Measurements from ENCODE around the gene HSPE1.

Gene HSPE1

DNA sequence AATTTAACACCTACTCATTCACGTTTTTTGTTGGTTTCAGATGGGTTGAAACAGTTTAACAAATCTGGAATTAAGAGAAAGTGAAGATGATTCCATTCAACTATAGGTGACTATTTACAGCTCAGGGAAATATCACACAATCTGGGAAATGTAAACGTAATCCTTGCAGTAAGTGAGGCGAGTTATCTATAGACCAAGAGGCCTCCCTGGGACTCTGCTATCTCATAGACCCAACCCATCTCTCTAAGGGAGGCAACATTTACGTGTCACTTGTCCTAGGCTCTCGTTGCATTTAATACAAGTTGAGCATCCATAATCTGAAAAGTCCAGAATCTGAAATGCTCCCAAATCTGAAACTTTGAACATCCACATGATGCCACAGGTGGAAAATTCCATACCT is 13.7 kb downstream of the HSPE1 start:
- DNase-seq (ENCODE audit: insufficient read length, low spot score) (no peak), FAIRE-seq (peak; percentile 61)
- TF ChIP-seq, protein P1, sequence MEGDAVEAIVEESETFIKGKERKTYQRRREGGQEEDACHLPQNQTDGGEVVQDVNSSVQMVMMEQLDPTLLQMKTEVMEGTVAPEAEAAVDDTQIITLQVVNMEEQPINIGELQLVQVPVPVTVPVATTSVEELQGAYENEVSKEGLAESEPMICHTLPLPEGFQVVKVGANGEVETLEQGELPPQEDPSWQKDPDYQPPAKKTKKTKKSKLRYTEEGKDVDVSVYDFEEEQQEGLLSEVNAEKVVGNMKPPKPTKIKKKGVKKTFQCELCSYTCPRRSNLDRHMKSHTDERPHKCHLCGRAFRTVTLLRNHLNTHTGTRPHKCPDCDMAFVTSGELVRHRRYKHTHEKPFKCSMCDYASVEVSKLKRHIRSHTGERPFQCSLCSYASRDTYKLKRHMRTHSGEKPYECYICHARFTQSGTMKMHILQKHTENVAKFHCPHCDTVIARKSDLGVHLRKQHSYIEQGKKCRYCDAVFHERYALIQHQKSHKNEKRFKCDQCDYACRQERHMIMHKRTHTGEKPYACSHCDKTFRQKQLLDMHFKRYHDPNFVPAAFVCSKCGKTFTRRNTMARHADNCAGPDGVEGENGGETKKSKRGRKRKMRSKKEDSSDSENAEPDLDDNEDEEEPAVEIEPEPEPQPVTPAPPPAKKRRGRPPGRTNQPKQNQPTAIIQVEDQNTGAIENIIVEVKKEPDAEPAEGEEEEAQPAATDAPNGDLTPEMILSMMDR (IDR thresholded peaks at IDR 0.05; ENCODE audit: insufficient read depth, missing control alignments), result no peak

DNA sequence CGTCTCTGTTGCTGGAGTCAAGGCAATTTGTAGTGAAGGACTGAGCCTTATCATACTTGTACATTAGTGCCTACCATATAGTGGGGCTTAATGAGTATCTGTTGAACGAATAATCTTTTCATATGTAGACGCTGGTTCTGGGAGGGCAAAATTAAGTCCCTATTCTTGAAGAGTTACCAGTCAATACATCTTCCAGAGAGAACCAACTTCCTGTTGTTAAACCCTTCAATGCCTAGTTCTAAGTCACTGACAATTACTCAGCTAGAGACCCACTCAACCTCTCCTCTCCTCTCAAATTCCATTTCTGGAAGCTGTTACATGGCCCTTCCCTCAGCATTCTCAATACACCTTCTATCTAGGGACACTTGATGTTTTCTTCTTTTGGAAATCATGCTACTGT is 14.6 kb downstream of the HSPE1 start:
- FAIRE-seq (no peak), DNase-seq (ENCODE audit: insufficient read length, low spot score) (no peak)
- TF ChIP-seq, protein P1 (IDR thresholded peaks at IDR 0.05; ENCODE audit: insufficient read depth, missing control alignments), result no peak

DNA sequence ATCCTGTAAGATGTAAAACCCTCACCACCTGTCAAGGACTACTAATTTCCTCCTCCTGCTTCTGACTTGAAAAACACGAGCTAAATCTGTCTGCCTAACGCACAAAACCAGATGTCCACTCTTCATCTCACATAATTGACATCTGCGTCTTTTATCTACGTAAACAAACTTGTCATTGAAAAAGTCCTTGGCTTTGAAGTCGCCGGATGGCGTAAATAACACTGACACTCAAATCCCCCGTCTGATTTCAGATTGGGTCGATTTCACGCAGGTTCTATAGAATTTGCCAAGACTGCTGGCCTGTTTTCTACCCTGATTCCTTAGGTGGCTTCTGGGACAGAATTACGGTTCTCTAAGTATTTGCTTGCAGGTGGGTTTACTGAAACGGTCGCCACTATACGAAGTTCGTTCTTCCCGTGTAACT is 15.1 kb downstream of the HSPE1 start:
- DNase-seq (ENCODE audit: insufficient read length, low spot score) (no peak), FAIRE-seq (peak; percentile 94)
- TF ChIP-seq, protein P1 (IDR thresholded peaks at IDR 0.05; ENCODE audit: insufficient read depth, missing control alignments), result no peak

DNA sequence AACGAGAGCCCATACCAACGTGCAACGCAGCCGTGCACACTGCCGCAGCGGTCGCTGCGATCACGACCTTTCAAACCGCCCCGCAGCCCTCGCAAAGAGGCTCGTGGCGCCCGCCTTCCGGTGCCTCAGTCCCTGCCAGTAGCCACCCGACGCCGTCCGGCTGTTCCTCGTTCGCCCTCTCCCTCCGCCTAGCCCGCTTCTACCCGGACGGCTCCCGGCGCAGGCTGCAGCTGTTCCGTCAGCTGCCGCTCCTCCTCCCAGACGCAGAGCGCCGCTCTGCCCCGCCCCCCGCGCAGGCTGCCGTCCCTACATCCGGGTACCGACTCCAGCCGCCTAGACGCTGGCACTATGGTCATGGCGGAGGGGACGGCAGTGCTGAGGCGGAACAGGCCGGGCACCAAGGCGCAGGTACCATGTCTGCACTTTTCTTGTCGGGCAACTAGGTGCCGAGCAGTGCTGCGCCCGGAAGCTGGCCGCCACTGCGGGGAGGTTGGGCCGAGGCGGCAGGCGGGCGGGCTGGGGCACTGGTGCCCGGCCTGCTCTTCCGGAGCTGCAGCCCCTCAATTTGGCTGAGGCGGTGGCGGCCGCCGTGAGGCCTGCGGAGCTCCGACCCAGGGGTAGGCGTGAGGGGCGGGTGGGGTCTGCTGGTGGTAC is 15.7 kb downstream of the HSPE1 start, which contains the start of gene MOB4:
Gene MOB4 (plus strand): TSS at position 328 of the 654 bp plus-strand sequence. CDS start 21 bp downstream, at position 349.
- FAIRE-seq, result no peak
- DNase-seq (ENCODE audit: insufficient read length, low spot score), result peak; percentile 37
- TF ChIP-seq, protein P1 (IDR thresholded peaks at IDR 0.05; ENCODE audit: insufficient read depth, missing control alignments), result no peak

DNA sequence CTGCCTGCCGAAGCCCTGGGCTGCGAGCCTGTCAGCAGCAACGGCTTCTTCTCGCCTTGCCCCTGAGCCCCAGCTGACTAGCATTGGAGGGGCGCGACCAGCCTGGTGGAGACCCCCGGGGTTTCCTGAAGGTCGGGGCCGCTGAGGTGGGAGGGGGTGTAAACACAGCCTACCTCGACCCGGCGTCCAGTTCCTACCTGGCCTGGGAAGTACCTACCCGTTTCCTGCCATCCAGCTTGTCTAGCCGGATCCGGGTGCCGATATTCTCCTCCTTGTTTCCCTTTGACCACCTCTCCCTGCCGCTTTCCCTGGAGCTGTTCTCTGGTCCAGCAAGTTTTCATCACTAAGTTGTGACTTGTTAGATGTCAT is 16.2 kb downstream of the HSPE1 start:
- FAIRE-seq (no peak), DNase-seq (ENCODE audit: insufficient read length, low spot score) (no peak)
- TF ChIP-seq, protein P1 (IDR thresholded peaks at IDR 0.05; ENCODE audit: insufficient read depth, missing control alignments), result no peak

DNA sequence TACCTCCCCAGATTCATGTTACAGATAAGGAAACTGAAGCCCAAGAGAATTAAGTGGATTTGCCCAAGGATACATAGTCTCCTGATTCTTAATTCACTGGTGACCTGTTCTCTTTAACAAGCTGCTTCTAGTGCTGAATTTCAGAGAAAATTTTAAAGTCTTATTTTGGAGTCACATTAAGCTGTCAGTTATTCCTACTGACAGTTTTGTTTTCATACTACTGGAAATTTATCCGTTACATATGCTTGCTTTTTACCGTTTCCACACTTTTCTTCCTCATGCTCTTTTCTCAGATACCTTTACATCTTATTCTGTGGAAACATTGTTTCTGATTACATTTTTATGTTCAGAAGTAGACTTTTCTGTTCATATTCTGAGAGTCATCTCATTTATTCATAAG is 17.0 kb downstream of the HSPE1 start:
- TF ChIP-seq, protein P1 (IDR thresholded peaks at IDR 0.05; ENCODE audit: insufficient read depth, missing control alignments), result no peak
- FAIRE-seq (no peak), DNase-seq (ENCODE audit: insufficient read length, low spot score) (no peak)

DNA sequence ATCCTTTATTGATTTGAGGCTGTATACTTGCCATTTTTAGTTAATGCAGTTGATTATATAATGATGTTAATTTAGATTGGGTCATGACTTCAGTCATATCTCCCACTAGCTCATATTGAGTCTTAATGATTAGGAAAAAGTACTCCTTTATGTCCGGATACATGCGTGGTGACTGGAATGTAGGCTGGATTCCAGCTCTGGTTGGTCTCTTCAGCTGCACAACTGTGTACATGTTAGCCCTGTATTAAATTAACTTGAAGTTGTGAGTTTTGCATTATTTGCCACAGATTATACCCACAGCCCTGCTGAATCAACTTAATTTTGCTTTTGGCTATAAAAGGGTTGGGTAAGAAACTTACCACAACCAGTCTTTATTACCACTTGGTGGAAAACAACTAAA is 38.2 kb downstream of the HSPE1 start:
- no peak for FAIRE-seq
- TF ChIP-seq, protein P1 (IDR thresholded peaks at IDR 0.05; ENCODE audit: insufficient read depth, missing control alignments), result no peak

More for the DNA sequence above, 38.2 kb downstream of the HSPE1 start:
- no peak for DNase-seq (ENCODE audit: insufficient read length, low spot score)
